Memory B cell (primary cell): Measurements from ENCODE around the gene KIRREL3.

ENCODE experiments used
- ATAC-seq: fragments of 150-1000 bp; cut with Tn5 transposase; 2 replicates; pipeline ENCODE4 v1.10.0; 2021; ENCODE audit warnings: low read depth, mild to moderate bottlenecking, moderate library complexity
- DNase-seq, 2 donors: peaks; one replicate each; pipeline ENCODE4 v3.0.0; 2022; ENCODE audit warnings: low spot score in 2 of 2
- H3K27ac Mint-ChIP-seq: one replicate; pipeline ENCODE4 v1.8.0; 2022; ENCODE audit warnings: mild to moderate bottlenecking, moderate library complexity, mixed read lengths
- H3K27me3 Mint-ChIP-seq: one replicate; pipeline ENCODE4 v1.8.0; 2022; ENCODE audit warnings: mixed read lengths
- H3K36me3 Mint-ChIP-seq: one replicate; pipeline ENCODE4 v1.8.0; 2022; ENCODE audit warnings: mild to moderate bottlenecking, mixed read lengths
- H3K4me1 Mint-ChIP-seq: one replicate; pipeline ENCODE4 v1.8.0; 2022; ENCODE audit warnings: mixed read lengths
- H3K4me3 Mint-ChIP-seq: one replicate; pipeline ENCODE4 v1.8.0; 2022; ENCODE audit warnings: mild to moderate bottlenecking, moderate library complexity, mixed read lengths
- H3K9me3 Mint-ChIP-seq: one replicate; pipeline ENCODE4 v1.8.0; 2022; ENCODE audit warnings: mixed read lengths

Gene KIRREL3

GRCh38 chr11:126874276-126874675, 126.3 kb downstream of the KIRREL3 start:
- Mint-ChIP-seq H3K4me3 (no peak overlapping the region), H3K9me3 (no peaks in the 10 kb centered on the region), H3K36me3 (no peaks in the 10 kb centered on the region), H3K27me3 (peaks cover 8% of the 10 kb centered on the region), H3K4me1 (no peaks in the 10 kb centered on the region), H3K27ac (no peak overlapping the region)
- ATAC-seq (no peak), DNase-seq (no peak)

- no peak for ATAC-seq
- Mint-ChIP-seq H3K27me3 (peaks cover 8% of the 10 kb centered on the region), H3K36me3 (no peaks in the 10 kb centered on the region), H3K9me3 (no peaks in the 10 kb centered on the region), H3K4me3 (no peak overlapping the region), H3K4me1 (no peaks in the 10 kb centered on the region), H3K27ac (no peak overlapping the region)
- DNase-seq = no peak
Measured at GRCh38 chr11:126871792-126872191, 128.8 kb downstream of the KIRREL3 start.

DNA sequence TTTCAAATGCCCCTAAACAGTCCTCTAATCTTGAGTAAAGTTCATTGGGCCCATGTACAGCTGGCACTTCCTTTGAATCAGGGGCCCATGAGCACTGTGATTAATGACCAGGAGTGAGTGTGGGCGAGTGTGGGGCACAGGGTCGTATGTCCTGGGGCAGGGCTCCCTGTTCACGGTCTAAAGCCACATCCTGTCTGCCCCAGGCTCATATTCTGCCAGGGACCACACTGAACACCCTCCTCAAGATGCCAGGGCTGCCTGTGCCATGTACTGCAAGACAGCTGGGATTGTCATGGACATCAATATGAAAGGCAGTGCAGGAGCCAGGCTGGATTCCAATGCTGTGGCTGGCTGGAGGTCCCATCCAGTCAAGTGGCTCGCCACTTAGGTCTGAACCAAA, 130.5 kb downstream of the KIRREL3 start:
- Mint-ChIP-seq H3K9me3 (no peaks in the 10 kb centered on the region), H3K27me3 (peaks cover 8% of the 10 kb centered on the region), H3K4me3 (no peak overlapping the region), H3K4me1 (no peaks in the 10 kb centered on the region), H3K36me3 (no peaks in the 10 kb centered on the region), H3K27ac (no peak overlapping the region)
- DNase-seq (no peak), ATAC-seq (no peak)

DNA sequence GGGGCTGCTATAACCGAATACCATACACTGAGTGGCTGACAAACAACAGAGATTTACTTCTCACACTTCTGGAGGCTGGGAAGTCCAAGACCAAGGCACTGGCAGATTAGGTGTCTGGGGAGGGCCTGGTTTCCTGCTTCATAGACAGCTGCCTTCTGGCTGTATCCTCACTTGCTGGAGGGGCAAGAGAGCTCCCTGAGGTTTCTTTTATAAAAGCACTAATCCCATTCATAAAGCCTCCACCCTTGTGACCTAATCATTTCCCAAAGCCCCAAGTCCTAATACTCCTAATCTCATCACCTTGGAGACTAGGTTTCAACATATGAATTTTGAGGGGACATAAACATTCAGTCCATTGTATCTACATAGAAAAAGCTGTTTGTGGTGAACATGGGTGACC, 131.8 kb downstream of the KIRREL3 start:
- no peaks in the 10 kb centered on the region for H3K4me1 Mint-ChIP-seq
- peaks cover 4% of the 10 kb centered on the region for H3K27me3 Mint-ChIP-seq
- no peak overlapping the region for H3K27ac Mint-ChIP-seq
- DNase-seq (no peak), ATAC-seq (no peak)
- no peaks in the 10 kb centered on the region for H3K9me3 Mint-ChIP-seq
- H3K36me3 Mint-ChIP-seq = no peaks in the 10 kb centered on the region
- H3K4me3 Mint-ChIP-seq = no peak overlapping the region

DNA sequence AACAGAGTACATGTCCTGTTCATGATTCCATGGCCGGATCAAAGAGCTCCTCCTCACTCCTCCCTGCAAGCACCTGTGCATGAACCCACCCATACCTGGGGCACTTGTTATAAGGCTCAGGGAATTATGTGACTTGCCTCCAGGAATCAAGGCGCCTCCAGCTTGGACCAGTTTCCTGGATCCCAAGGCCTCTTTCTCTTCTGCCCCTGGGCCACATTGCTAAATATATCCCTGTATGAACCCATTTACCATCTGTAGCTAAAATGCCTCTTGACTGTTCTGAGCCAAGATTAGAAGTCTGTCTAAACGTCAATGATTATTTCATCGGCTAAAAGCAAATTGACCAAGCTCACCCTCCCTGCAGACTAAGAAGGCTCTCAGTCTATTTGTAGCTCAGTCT, 135.6 kb downstream of the KIRREL3 start:
- Mint-ChIP-seq H3K27me3 (peaks cover 3% of the 10 kb centered on the region), H3K36me3 (no peaks in the 10 kb centered on the region), H3K9me3 (peaks cover 6% of the 10 kb centered on the region), H3K4me1 (no peaks in the 10 kb centered on the region), H3K27ac (no peak overlapping the region), H3K4me3 (no peak overlapping the region)
- no peak for DNase-seq
- no peak for ATAC-seq

DNA sequence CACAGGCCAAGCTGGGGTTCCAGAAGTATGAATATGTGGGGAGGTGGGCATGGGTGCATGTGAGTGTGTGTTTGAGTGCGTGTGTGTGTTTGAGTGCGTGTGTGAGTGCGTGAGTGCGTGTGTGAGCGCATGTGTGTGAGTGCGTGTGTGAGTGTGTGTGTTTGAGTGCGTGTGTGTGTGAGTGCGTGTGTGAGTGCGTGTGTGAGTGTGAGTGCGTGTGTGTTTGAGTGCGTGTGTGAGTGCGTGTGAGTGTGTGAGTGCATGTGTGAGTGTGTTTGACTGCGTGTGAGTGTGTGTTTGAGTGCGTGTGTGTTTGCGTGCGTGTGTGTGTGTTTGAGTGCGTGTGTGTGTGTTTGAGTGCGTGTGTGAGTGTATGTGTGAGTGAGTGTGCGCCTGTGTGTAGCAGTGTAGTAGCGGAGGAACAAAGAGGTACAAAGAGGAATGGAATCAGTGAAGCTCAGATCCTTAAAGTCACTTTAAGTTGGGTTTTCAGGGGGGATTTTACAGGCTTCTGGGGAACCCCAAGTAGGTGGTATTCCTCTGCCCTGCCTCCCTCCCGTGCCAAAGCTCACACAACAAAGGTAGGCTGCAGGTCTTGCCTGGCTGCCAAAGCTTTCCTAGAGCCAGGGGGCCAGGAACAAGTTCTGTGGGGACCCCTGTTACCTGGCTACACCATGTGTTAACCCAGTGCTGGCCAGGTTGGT, 137.1 kb downstream of the KIRREL3 start:
- no peak for DNase-seq

GRCh38 chr11:126862664-126863243, 137.8 kb downstream of the KIRREL3 start:
- DNase-seq = no peak
- no peak for ATAC-seq
- H3K27ac Mint-ChIP-seq = no peak overlapping the region
- H3K27me3 Mint-ChIP-seq = peaks cover 4% of the 10 kb centered on the region
- no peak overlapping the region for H3K4me3 Mint-ChIP-seq
- peaks cover 9% of the 10 kb centered on the region for H3K9me3 Mint-ChIP-seq
- no peaks in the 10 kb centered on the region for H3K4me1 Mint-ChIP-seq
- no peaks in the 10 kb centered on the region for H3K36me3 Mint-ChIP-seq

More for the DNA sequence above, 137.1 kb downstream of the KIRREL3 start:
- Mint-ChIP-seq H3K36me3 (no peaks in the 10 kb centered on the region), H3K9me3 (peaks cover 9% of the 10 kb centered on the region), H3K27me3 (peaks cover 4% of the 10 kb centered on the region), H3K4me1 (no peaks in the 10 kb centered on the region), H3K4me3 (no peak overlapping the region), H3K27ac (no peak overlapping the region)
- no peak for ATAC-seq

DNA sequence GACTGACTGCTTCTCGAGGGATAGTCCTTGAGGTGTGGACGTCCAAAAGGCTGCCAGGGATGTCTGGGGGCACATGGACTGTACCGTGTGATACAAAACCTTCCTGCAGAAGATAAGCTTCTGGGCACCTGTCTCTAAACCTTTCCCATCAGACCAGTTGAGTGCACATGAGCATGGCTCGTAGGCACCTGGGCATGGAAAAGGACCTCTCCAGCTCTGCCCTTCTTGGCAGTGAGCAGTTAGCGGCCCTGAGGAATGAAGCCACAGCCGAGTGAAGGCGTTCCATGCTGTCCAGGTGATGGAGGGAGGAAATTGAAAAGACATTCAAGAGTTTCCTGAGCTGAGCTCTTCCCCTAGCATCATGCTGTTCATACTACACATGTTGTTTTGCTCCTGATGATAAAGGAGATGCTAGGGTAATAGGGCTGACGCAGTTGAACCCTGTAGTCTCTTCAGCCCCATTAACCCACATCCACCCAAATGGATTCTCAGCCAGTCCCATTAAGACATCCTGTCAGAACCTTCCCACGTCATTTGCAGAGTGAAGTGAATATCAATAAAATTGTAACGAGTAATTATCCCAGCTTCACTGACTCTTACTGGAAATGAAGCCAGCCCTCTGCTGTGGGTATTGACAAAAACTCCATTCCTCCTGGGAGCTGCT, 138.6 kb downstream of the KIRREL3 start:
- Mint-ChIP-seq H3K4me3 (no peak overlapping the region), H3K9me3 (peaks cover 9% of the 10 kb centered on the region), H3K36me3 (no peaks in the 10 kb centered on the region), H3K27ac (no peak overlapping the region), H3K4me1 (no peaks in the 10 kb centered on the region), H3K27me3 (peaks cover 3% of the 10 kb centered on the region)
- ATAC-seq (no peak), DNase-seq (no peak)

GRCh38 chr11:126857860-126858808, 142.4 kb downstream of the KIRREL3 start:
- peaks cover 7% of the 10 kb centered on the region for H3K9me3 Mint-ChIP-seq

GRCh38 chr11:126855536-126855935, 145.0 kb downstream of the KIRREL3 start:
- Mint-ChIP-seq H3K9me3 (peaks cover 7% of the 10 kb centered on the region), H3K27me3 (peaks cover 3% of the 10 kb centered on the region), H3K27ac (no peak overlapping the region), H3K36me3 (no peaks in the 10 kb centered on the region), H3K4me3 (no peak overlapping the region), H3K4me1 (no peaks in the 10 kb centered on the region)
- ATAC-seq (no peak), DNase-seq (no peak)

More at GRCh38 chr11:126857860-126858808, 142.4 kb downstream of the KIRREL3 start:
- ATAC-seq (no peak), DNase-seq (no peak)
- Mint-ChIP-seq H3K27me3 (peaks cover 3% of the 10 kb centered on the region), H3K4me1 (no peaks in the 10 kb centered on the region), H3K4me3 (no peak overlapping the region), H3K36me3 (no peaks in the 10 kb centered on the region), H3K27ac (no peak overlapping the region)

GRCh38 chr11:126853732-126854131, 146.8 kb downstream of the KIRREL3 start:
- no peak for DNase-seq
- H3K36me3 Mint-ChIP-seq = no peaks in the 10 kb centered on the region
- no peak overlapping the region for H3K27ac Mint-ChIP-seq
- H3K4me1 Mint-ChIP-seq = no peaks in the 10 kb centered on the region
- H3K27me3 Mint-ChIP-seq = peaks cover 3% of the 10 kb centered on the region
- ATAC-seq = no peak
- H3K4me3 Mint-ChIP-seq = no peak overlapping the region
- peaks cover 1% of the 10 kb centered on the region for H3K9me3 Mint-ChIP-seq

DNA sequence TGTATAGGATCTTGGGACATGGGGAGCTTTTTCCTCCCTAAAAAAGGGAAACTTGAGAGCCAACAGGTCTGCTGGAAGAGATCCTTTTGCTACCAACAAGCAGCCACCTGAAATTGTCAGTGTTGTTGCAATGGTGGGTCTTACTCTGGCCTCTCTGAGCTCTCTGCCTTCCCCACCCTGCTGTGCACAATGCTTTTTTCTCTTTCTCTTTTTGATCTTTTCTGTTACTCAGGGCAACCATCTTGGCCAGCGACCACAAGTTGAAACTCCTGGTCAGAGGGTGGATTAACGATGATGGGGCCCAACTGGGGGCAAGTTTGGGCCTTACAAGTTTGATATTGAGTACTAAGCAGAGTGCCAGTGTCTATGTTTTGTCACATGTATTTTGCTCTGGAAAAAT, 155.8 kb downstream of the KIRREL3 start:
- Mint-ChIP-seq H3K9me3 (no peaks in the 10 kb centered on the region), H3K36me3 (no peaks in the 10 kb centered on the region), H3K4me3 (no peak overlapping the region), H3K27ac (no peak overlapping the region), H3K27me3 (peaks cover 3% of the 10 kb centered on the region), H3K4me1 (no peaks in the 10 kb centered on the region)
- DNase-seq (no peak), ATAC-seq (no peak)

DNA sequence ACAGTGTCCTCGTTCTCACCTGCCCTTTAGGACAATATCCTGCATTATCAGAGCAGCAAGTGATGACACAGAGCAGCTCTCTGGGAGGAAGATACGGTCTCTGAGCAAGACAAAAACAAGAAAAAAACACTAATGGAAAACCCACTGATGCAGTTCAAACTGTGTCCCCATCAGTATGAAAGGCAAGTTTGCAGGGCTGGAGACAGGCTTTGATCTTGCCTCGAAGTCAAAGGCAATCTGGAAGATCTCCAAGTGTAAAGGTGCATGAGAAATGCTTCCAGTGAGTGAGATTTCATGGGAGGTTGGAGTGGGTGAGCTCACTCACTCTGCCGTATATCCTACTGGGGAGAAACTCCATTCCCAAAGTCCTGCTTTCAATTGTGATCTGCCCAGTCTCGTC, 157.5 kb downstream of the KIRREL3 start:
- Mint-ChIP-seq H3K27ac (no peak overlapping the region), H3K9me3 (no peaks in the 10 kb centered on the region), H3K4me3 (no peak overlapping the region), H3K4me1 (no peaks in the 10 kb centered on the region), H3K27me3 (peaks cover 3% of the 10 kb centered on the region), H3K36me3 (no peaks in the 10 kb centered on the region)
- DNase-seq (no peak), ATAC-seq (no peak)

- DNase-seq (no peak), ATAC-seq (no peak)
- Mint-ChIP-seq H3K4me1 (no peaks in the 10 kb centered on the region), H3K27me3 (peaks cover 3% of the 10 kb centered on the region), H3K4me3 (no peak overlapping the region), H3K36me3 (no peaks in the 10 kb centered on the region), H3K27ac (no peak overlapping the region), H3K9me3 (no peaks in the 10 kb centered on the region)
Measured at GRCh38 chr11:126841999-126842398, 158.6 kb downstream of the KIRREL3 start.
